ACC112 (cell line): ENCODE results near the gene FBXL3.
A peak's percentile ranks its signal among the peaks of the same experiment; 100 is the strongest.
"Not testable (repeated sequence)": the region's sequence is repeated elsewhere in the genome, so short reads cannot be mapped to it uniquely, and the experiment has no call there.

Experiments used
- H2AFZ ChIP-seq: fragments of 200-600 bp; sonication (generic); one replicate; pipeline ENCODE4 v1.6.0; 2017; ENCODE audit warnings: antibody characterized with exemption, low read length; ENCODE audit not compliant: unreplicated experiment
- H3K27ac ChIP-seq: fragments of 200-600 bp; sonication (generic); 2 replicates; pipeline ENCODE4 v1.5.1; 2014; ENCODE audit warnings: low read depth, mild to moderate bottlenecking, antibody characterized with exemption, low read length, moderate library complexity
- H3K27me3 ChIP-seq: fragments of 200-600 bp; sonication (generic); 2 replicates; pipeline ENCODE4 v1.6.1; 2014; ENCODE audit warnings: mild to moderate bottlenecking, antibody characterized with exemption, low read length, moderate library complexity, mixed read lengths; ENCODE audit not compliant: insufficient read depth
- H3K36me3 ChIP-seq: fragments of 200-600 bp; sonication (generic); 2 replicates; pipeline ENCODE4 v1.6.1; 2016; ENCODE audit warnings: mild to moderate bottlenecking, antibody characterized with exemption, low read length, moderate library complexity, mixed read lengths; ENCODE audit not compliant: insufficient read depth
- H3K4me1 ChIP-seq: fragments of 200-600 bp; sonication (generic); one replicate; pipeline ENCODE4 v1.6.1; 2016; ENCODE audit warnings: low read length, mixed read lengths; ENCODE audit not compliant: insufficient read depth, unreplicated experiment, control insufficient read depth
- H3K4me3 ChIP-seq: fragments of 200-600 bp; sonication (generic); 2 replicates; pipeline ENCODE4 v1.5.1; 2014; ENCODE audit warnings: mild to moderate bottlenecking, low read depth, low read length
- H3K79me2 ChIP-seq: fragments of 200-600 bp; sonication (generic); one replicate; pipeline ENCODE4 v1.6.0; 2016; ENCODE audit warnings: low read length; ENCODE audit not compliant: control insufficient read depth, unreplicated experiment, insufficient read depth

The FBXL3 gene

DNA sequence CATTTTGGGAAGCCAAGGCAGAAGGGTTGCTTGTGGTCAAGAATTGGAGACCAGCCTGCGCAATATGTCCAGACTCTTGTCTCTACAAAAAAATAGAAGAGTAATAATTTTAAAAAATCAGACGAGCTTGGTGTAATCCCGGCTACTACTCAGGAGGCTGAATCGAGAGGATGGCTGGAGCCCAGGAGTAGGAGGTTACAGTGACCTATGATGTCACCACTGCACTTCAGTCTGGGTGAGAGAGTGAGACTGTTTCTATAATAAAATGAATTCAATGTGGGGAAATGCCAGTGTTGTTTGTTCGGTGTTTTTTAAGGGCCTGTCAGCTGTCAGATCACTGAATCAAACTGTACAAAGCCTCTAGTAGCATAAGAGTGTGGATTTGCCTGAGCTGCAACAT lies 1.2 kb upstream of the FBXL3 start:
- H3K4me1 ChIP-seq, result peaks cover 20% of the 10 kb centered on the region
- peak overlapping the region; percentile 97 for H2AFZ ChIP-seq
- peak overlapping the region; percentile 95 for H3K4me3 ChIP-seq
- H3K27ac ChIP-seq, result peak overlapping the region; percentile 67
- no peaks in the 10 kb centered on the region for H3K36me3 ChIP-seq
- no peaks in the 10 kb centered on the region for H3K27me3 ChIP-seq
- peaks cover 32% of the 10 kb centered on the region for H3K79me2 ChIP-seq

DNA sequence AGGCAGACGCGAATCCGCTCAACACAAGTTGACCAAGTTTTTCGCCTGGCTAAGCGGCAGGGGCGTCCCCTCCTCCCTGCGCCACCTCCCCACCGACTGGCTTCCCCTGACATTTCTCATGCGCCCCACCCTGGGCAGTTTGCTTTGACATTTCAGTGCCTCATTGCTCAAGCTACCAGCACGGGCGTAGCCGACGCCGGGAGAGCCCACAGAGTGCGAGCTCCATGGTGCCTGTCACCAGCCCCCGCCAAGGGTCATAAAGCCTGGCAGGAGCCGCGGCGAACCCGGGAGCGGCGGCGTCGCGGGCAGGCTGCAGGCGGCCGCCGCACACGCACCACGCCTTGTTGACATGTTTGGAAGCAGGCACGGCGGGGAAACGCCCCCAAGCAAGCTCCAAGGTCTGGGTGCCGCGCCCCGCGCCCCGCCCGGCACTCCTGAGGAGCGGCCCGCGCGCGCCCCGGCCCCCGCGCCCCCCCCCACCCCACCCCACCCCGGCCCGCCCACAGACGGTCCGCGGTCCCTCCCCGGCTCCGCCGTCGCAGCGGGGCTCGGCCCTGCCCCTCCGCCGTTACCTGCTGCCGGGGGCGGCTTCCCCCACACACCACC lies 601 bp downstream of the FBXL3 start:
- peak overlapping the region; percentile 74 for H3K27ac ChIP-seq
- H3K36me3 ChIP-seq, result no peaks in the 10 kb centered on the region; the same call in 1 of the 2 replicates
- no peaks in the 10 kb centered on the region for H3K27me3 ChIP-seq
- peaks cover 51% of the 10 kb centered on the region for H3K79me2 ChIP-seq
- H3K4me3 ChIP-seq, result peak overlapping the region; percentile 95
- peak overlapping the region; percentile 74 for H2AFZ ChIP-seq
- peaks cover 36% of the 10 kb centered on the region for H3K4me1 ChIP-seq

DNA sequence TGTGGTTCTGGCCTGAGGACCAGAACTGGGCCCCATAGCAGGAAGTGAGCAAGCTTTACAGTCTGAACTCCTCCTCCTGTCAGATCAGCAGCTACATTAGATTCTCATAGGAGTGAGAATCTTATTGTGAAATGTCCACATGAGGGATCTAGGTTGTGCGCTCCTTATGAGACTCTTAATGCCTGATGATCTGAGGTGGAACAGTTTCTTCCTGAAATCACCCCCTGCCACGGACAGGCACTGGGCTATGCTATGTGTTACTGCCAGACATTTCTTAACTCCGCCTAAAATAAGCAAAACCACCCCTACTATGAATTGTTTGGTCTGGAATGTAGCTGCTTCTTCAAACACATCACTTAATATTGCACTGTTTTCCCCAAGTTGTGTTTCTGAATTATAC lies 4.6 kb downstream of the FBXL3 start:
- Histone ChIP-seq H3K36me3 (peaks cover 7% of the 10 kb centered on the region), H2AFZ (no peak overlapping the region), H3K27me3 (no peaks in the 10 kb centered on the region), H3K79me2 (peaks cover 79% of the 10 kb centered on the region), H3K4me1 (peaks cover 34% of the 10 kb centered on the region), H3K27ac (no peak overlapping the region), H3K4me3 (0 out of 2 replicates have a peak overlapping the region, but pooled peaks have one; percentile 0)

DNA sequence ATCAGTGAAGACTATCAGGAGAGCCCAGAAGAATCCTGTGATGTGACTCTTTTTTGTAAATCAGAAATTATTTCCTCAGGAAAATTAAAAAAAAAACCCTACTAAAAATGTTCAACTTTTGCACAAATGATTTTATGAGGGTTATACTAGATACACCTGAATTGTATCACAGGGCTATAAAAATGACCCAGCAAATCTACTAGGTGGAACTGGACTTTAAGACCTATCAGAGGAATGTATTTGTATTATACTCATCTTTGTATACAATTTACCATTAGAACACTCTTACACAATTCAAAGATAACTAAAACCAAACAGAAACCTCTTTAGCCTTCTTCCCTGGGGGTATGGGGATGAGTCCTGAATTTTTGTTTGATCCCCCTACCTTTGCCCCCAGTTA lies 7.2 kb downstream of the FBXL3 start:
- Histone ChIP-seq H3K27ac (no peak overlapping the region), H3K36me3 (peaks cover 27% of the 10 kb centered on the region), H2AFZ (no peak overlapping the region), H3K4me3 (no peak overlapping the region), H3K4me1 (peaks cover 29% of the 10 kb centered on the region), H3K27me3 (no peaks in the 10 kb centered on the region), H3K79me2 (peaks cover 68% of the 10 kb centered on the region)

DNA sequence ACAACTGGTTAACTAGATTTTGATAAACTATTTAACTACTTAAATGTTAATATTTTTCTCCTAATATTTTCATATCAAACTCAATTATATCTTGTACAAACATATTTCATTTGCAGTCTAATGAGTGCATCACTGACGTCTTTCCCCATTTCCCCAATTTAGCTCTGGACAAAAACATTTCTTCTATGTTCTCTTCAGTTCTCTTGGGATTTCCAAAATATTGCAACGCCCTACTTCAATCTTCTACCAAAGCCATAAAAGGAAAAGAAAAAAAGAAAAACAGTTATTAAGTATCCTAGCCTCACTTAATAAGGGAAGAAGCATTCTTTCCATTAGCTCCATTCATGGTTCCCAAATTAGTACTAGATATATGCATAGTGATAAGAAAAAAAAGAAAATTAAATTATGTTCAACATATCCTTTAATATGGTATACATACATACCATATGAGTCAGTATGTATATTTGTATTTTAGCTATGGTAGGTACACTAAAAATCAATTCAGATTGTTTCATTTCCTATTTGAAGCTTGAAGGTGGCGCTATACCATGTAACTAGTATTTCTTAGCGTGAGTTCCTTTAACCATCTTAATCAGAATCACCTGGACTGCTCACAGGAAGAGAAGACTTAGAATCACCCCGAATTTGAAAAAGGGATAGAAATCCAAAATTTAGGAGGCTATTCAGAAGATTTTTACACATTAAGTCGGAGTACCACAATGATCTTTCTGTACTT lies 9.9 kb downstream of the FBXL3 start:
- Histone ChIP-seq H3K27me3 (no peaks in the 10 kb centered on the region), H3K4me1 (peaks cover 11% of the 10 kb centered on the region), H3K36me3 (peaks cover 48% of the 10 kb centered on the region), H3K27ac (no peak overlapping the region), H2AFZ (no peak overlapping the region), H3K4me3 (no peak overlapping the region), H3K79me2 (peaks cover 59% of the 10 kb centered on the region)

DNA sequence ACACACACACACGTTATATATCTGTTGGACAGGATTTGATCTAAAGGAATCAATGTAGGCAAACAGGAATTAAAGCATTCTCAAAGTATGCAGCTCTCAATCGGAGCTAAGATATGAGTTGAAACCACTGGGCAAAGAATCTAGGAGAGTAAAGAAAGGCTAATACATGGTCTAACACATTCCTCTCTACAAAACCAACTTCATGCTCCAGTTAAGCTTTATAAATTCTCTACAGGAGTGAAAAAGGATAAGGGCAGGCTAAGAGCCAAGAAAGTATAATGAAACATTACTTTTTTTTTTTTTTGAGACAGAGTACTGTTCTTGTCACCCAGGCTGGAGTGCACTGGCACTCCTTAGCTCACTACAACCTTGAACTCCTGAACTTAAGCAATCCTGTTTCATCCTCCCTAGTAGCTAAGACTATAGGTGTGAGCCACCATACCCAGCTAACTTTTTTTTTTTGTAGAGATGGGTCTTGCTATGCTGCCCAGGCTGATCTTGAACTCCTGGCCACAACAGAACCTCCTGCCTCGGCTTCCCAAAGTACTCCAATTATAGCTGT lies 10.6 kb downstream of the FBXL3 start:
- no peak overlapping the region for H2AFZ ChIP-seq
- H3K36me3 ChIP-seq, result peaks cover 48% of the 10 kb centered on the region
- H3K27ac ChIP-seq, result no peak overlapping the region
- H3K4me1 ChIP-seq, result peaks cover 7% of the 10 kb centered on the region
- H3K4me3 ChIP-seq, result no peak overlapping the region
- no peaks in the 10 kb centered on the region for H3K27me3 ChIP-seq
- peaks cover 57% of the 10 kb centered on the region for H3K79me2 ChIP-seq

DNA sequence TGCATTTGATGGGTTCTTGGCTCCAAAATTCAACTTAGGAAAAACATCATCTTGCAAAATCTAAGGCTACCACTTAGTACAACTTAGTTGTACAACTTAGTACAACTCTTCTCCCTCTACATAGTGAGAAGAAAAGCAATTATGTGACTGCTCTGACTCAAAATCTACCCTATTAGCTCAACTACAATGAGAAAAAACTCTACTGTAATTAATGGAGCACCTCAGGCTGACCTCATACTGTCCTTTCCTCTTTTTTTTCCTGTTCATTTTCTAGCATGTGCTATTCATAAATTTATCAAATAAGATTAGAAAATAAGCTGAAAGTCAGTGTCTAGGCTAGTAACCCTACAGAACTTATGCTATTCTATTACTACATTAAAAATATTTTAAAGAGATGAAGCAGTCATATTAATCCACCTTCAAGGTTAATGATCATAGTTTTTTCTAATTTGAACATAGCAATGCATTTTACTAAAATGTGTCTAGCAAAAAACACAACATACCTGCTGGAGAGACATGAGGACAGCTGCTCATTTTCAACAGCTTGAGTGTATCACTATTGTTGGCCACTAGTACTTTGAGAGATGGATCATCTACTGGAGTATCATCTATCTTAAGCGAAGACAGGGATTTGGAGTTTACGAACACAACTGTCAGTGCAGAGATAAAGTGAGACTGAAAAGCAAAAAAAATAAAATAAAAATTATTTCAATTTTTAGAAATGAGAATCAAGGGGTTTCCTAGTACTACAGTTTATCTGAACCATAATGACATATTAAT lies 11.9 kb downstream of the FBXL3 start:
- Histone ChIP-seq H3K27ac (no peak overlapping the region), H3K4me1 (peaks cover 2% of the 10 kb centered on the region), H3K27me3 (no peaks in the 10 kb centered on the region), H3K4me3 (no peak overlapping the region), H2AFZ (no peak overlapping the region), H3K79me2 (peaks cover 54% of the 10 kb centered on the region), H3K36me3 (peaks cover 54% of the 10 kb centered on the region)

DNA sequence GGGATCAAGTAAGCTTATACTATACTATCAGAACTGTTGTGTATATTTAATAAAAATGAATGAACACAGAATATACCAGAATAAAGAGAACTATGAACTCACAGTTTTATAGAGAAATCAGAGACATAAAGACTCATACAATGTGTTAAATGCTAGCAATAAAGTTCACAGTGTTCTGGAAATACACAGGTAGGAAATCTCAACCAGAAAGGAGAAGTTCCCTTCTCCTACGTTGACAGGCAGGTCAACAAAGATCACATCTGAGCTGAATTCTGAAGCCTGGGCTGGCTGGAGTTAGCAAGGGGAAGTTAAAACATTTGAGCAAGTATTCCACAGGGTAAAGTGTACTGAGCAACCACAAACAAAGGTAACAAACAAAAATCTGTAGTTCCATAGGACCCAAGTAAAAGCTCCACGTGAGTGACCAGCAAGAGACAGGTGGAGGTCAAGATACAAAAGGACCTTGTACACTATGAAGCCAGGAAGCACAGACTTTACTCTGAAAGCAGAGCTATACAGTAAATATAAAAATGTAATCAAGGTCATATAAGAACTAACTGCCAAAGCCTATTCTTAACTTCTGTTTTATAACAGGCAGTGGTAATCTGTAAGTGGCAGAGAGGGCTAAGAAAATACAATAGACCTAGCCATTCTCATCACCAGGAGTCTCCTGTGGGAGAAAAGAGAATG lies 13.0 kb downstream of the FBXL3 start:
- Histone ChIP-seq H3K79me2 (peaks cover 47% of the 10 kb centered on the region), H3K27me3 (no peaks in the 10 kb centered on the region), H3K36me3 (peaks cover 54% of the 10 kb centered on the region), H3K4me3 (no peak overlapping the region), H2AFZ (no peak overlapping the region), H3K27ac (no peak overlapping the region), H3K4me1 (no peaks in the 10 kb centered on the region)

DNA sequence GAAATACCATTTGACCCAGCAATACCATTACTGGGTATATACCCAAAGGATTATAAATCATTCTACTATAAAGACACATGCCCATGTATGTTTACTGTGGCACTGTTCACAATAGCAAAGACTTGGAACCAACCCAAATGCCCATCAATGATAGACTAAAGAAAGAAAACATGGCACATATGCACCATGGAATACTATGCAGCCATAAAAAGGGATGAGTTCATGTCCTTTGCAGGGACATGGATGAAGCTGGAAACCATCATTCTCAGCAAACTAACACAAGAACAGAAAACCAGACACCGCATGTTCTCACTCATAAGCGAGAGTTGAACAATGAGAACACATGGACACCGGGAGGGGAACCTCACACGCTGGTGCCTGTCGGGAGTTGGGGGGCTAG lies 17.2 kb downstream of the FBXL3 start:
- not testable (repeated sequence) for H3K27me3 ChIP-seq, H3K27ac ChIP-seq, H3K4me3 ChIP-seq, H3K4me1 ChIP-seq, H2AFZ ChIP-seq
- H3K79me2 ChIP-seq, result peaks cover 46% of the 10 kb centered on the region
- H3K36me3 ChIP-seq, result peaks cover 29% of the 10 kb centered on the region

DNA sequence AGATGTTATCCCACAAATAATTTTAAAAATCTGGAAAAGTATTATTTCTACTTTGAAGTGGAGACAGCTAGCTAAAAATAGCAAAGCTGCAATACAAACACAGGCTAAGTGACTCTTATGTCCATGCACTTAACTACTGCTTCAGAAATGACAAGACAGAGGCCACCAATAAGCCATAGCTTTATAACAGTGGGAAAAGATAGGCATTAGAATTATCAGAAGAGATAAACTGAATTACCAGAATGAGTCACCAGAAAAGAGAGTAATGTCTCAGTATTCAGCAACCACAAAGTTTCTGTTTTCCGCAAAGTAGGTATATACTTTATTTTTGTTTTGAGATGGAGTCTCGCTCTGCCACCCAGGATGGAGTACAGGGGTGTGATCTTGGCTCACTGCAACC lies 17.9 kb downstream of the FBXL3 start:
- Histone ChIP-seq H3K36me3 (peaks cover 22% of the 10 kb centered on the region), H3K4me3 (no peak overlapping the region), H3K27me3 (no peaks in the 10 kb centered on the region), H3K79me2 (peaks cover 39% of the 10 kb centered on the region), H3K27ac (no peak overlapping the region), H2AFZ (no peak overlapping the region), H3K4me1 (no peaks in the 10 kb centered on the region)
